Esophagus squamous epithelium (tissue), 4 donors: ENCODE data around the gene TSPAN4.

ENCODE experiments used
- CTCF ChIP-seq, 6 experiments: fragments of 450-650 bp in 4 of 6; fragments of 200-600 bp in 2 of 6; sonication (generic) in 2 of 6; IDR thresholded peaks; one replicate each; pipeline ENCODE4 v1.5.1; 2016 to 2019; ENCODE audit warnings: antibody characterized with exemption in 6 of 6, mild to moderate bottlenecking in 4 of 6, moderate library complexity in 4 of 6
- POLR2A ChIP-seq, 4 donors: fragments of 450-650 bp; IDR thresholded peaks; one replicate each; pipeline ENCODE4 v1.6.1; 2017; ENCODE audit warnings: antibody characterized with exemption in 4 of 4, mild to moderate bottlenecking in 4 of 4, moderate library complexity in 3 of 4

- TF ChIP-seq CTCF (IDR thresholded peaks at IDR 0.05) (no peak), POLR2A (IDR thresholded peaks at IDR 0.05) (no peak)
Measured at GRCh38 chr11:904380-904779, 61.7 kb downstream of the TSPAN4 start.
